GM21576 (cell line): ENCODE results near the gene CD28.

Experiments used
- ATAC-seq: cut with Tn5 transposase; IDR thresholded peaks from one replicate; pipeline ENCODE4 v1.9.1; 2021; ENCODE audit warnings: mild to moderate bottlenecking, moderate library complexity; ENCODE audit not compliant: unreplicated experiment

Gene CD28

GRCh38 chr2:203713381-203713780 lies 6.9 kb downstream of the CD28 start:
- ATAC-seq = no peak

- ATAC-seq = no peak
These were observed 7.7 kb downstream of the CD28 start for GRCh38 chr2:203714112-203714511.

GRCh38 chr2:203715744-203716143 lies 9.3 kb downstream of the CD28 start:
- no peak for ATAC-seq

- peak; percentile 96 for ATAC-seq
These were observed 11.6 kb downstream of the CD28 start for GRCh38 chr2:203718087-203718486.

GRCh38 chr2:203719456-203720410 lies 13.3 kb downstream of the CD28 start:
- ATAC-seq = no peak

GRCh38 chr2:203720915-203721672 lies 14.7 kb downstream of the CD28 start:
- ATAC-seq = no peak

- ATAC-seq = no peak
These were observed 15.4 kb downstream of the CD28 start for GRCh38 chr2:203721781-203722300.

GRCh38 chr2:203722411-203722810 lies 16.0 kb downstream of the CD28 start:
- ATAC-seq = no peak

GRCh38 chr2:203728321-203728720 lies 21.9 kb downstream of the CD28 start:
- ATAC-seq = no peak

- peak; percentile 57 for ATAC-seq
These were observed 23.8 kb downstream of the CD28 start for GRCh38 chr2:203730076-203730729.

- no peak for ATAC-seq
These were observed 24.4 kb downstream of the CD28 start for GRCh38 chr2:203730883-203731282.

GRCh38 chr2:203732092-203732952 lies 25.9 kb downstream of the CD28 start:
- ATAC-seq = no peak

GRCh38 chr2:203732953-203733510 lies 26.6 kb downstream of the CD28 start:
- ATAC-seq = no peak

- ATAC-seq = no peak
These were observed 27.2 kb downstream of the CD28 start for GRCh38 chr2:203733684-203734083.

- ATAC-seq = no peak
These were observed 28.0 kb downstream of the CD28 start for GRCh38 chr2:203734276-203734983.

GRCh38 chr2:203737360-203737759 lies 30.9 kb downstream of the CD28 start:
- no peak for ATAC-seq

GRCh38 chr2:203739351-203739750 lies 32.9 kb downstream of the CD28 start:
- no peak for ATAC-seq

GRCh38 chr2:203740871-203741281 lies 34.4 kb downstream of the CD28 start:
- ATAC-seq = no peak

- no peak for ATAC-seq
These were observed 35.1 kb downstream of the CD28 start for GRCh38 chr2:203741566-203741965.
